ENCODE data around the gene TSPAN5.

- TF ChIP-seq ZFP3 (CRISPR knock-in tag; IDR thresholded peaks at IDR 0.05) (no peak), TCF4 (CRISPR knock-in tag; IDR thresholded peaks at IDR 0.05; ENCODE audit: borderline replicate concordance) (no peak), PATZ1 (CRISPR knock-in tag; IDR thresholded peaks at IDR 0.05; ENCODE audit: borderline replicate concordance) (no peak), TSHZ2 (CRISPR knock-in tag; IDR thresholded peaks at IDR 0.05) (no peak), ARNTL (CRISPR knock-in tag; IDR thresholded peaks at IDR 0.05; ENCODE audit: borderline replicate concordance, low read depth) (no peak), ZNF565 (CRISPR knock-in tag; conservative IDR thresholded peaks at IDR 0.05; ENCODE audit: low read depth) (no peak), ZFP30 (CRISPR knock-in tag; IDR thresholded peaks at IDR 0.05) (no peak), OSR1 (CRISPR knock-in tag; IDR thresholded peaks at IDR 0.05) (no peak), CSDC2 (CRISPR knock-in tag; IDR thresholded peaks at IDR 0.05) (no peak), CSRNP3 (CRISPR knock-in tag; IDR thresholded peaks at IDR 0.05) (no peak), POU6F1 (CRISPR knock-in tag; IDR thresholded peaks at IDR 0.05; ENCODE audit: borderline replicate concordance, low read depth) (no peak)
These were observed 42.2 kb upstream of the TSPAN5 start for GRCh38 chr4:98700656-98701055.

Data from SK-N-SH treated with all-trans-retinoic acid at 6 μM for 48 hours (cell line).